GM21786 (cell line): Measurements from ENCODE around the gene SLC16A3.
A peak's percentile ranks its signal among the peaks of the same experiment; 100 is the strongest.

ENCODE experiments used
- ATAC-seq: cut with Tn5 transposase; IDR thresholded peaks from one replicate; pipeline ENCODE4 v1.9.1; 2021; ENCODE audit not compliant: unreplicated experiment

The SLC16A3 gene

DNA sequence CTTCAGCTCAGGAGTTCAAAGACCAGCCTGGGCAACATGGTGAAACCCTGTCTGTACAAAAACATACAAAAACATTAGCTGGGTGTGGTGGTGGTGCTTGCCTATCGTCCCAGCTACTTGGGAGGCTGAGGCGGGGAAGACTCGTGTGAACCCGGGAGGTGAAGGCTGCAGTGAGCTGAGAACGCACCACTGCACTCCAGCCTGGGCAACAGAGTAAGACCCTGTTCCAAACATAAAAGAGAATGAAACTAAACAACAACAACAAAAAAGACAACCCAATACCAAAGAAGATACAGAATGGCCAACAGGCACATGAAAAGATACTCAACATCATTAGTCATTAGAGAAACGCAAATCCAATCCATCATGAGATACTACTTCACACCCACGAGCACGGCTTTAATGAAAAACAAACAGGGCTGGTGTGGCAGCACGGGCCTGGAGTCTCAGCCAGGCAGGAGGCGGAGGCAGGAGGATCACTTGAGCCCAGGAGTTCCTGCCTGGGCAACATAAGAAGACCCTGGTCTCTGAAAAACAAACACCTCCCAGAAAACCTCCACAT lies 7.4 kb upstream of the SLC16A3 start:
- no peak for ATAC-seq

- ATAC-seq, result no peak
Measured at GRCh38 chr17:82222816-82223215, 6.0 kb upstream of the SLC16A3 start.

- no peak for ATAC-seq
Measured at GRCh38 chr17:82223517-82223916, 5.3 kb upstream of the SLC16A3 start.

- ATAC-seq, result no peak
Measured at GRCh38 chr17:82224666-82225065, 4.2 kb upstream of the SLC16A3 start.

GRCh38 chr17:82225368-82226029 lies 3.3 kb upstream of the SLC16A3 start:
- ATAC-seq, result no peak

DNA sequence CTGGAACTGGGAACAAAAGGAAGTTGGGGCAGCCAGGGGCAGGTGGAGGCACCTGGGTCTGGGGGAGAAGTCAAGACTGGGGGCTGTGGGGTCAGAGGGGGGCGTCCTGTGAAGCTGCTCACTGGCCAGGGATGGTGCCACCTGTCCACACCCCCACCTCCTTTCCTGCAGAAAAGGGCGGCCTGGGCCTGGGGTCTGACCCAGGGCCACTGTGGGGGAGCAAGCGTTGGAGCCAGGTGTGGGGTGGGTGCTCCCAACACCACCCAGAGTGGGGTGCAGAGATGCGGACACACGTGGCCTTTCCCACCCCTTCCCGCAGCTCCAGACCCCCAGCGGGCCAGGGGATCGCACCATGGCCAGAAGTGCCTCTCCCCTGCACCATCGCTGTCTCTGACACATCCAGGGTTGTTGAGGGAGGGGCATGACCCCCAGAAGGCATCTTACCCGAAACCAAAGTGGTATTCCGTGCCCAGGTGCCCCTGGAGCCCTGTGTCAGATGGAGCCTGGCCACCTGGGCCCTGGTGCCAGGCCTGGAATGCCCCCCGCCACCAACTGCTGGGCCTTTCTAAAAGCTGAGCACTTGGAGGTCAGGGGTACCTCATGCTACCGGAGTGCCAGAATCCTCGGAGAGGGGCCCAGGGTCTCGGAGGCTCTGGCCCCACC lies 2.6 kb upstream of the SLC16A3 start:
- ATAC-seq, result no peak

DNA sequence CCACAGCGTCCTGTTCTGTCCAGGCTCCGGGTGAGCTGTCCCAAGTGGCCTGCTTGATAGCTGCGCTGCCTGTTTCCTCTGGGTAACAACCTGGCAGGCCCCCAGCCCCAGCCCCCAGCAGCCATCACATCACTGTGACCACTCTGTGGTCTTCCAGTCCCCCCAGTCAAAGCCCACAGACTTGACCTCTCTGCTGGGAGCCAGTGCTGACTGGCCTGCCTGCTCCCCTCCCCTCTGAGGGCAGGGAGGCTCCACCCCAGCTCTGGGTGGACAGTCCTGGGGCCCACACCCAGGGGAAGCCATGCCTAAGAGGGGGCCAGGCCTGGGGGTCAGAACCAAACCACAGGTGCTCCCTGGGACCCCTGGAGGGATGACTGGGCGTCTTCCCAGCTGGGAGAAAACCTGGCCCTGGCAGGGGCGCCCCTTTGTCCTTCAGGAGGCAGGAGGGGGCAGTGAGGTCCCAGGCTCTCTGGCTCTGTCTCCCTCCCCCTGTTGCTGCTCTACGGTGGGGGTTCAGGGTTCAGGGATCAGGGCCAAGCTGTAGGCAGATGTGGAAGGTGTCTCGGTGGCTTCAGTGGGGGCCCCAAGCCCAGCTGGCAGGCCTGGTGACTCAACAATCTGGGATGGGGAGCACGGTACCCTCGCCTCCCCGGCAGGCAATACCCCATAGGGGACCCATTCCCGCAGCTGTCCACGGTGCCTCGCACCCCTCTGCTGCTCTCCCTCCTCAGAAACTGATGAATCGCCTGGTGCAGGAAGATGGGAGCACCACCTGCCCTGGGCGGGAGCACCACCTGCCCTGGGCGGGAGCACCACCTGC lies 1.8 kb upstream of the SLC16A3 start:
- no peak for ATAC-seq

DNA sequence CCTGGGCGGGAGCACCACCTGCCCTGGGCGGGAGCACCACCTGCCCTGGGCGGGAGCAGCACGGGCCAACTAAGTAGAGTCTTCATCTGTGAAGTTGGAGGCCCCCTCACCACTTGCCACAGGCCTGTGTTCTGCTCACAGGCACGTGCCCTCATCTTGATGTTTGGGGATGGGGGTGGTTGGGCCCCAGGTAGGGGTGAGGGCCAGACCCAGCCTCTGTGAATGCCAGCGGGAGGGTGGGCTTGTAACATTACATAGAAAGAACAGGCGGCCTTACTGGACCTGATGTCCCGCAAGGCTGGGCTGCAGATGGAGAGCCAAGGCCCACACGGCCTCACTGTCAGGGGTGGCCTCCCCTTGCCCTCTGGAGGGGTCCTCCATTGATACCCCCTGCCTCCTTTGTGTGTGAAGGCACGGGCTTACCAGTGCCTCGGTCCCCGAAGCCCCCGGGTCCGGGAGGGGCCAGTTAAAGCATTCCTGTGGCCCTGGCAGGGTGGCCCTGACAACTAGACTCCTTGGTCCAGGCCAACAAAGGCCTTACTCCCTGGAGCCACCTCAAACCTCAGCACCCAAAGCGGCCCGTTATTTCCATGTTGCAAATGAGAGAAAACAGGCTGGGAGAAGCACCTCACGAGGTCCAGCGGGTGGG lies 1.1 kb upstream of the SLC16A3 start:
- ATAC-seq, result no peak

- ATAC-seq, result no peak
Measured at GRCh38 chr17:82228278-82228841, 482 bp upstream of the SLC16A3 start.

- ATAC-seq, result no peak
Measured at GRCh38 chr17:82229698-82230608, 1.1 kb downstream of the SLC16A3 start.

- ATAC-seq, result peak; percentile 37
Measured at GRCh38 chr17:82230609-82231311, 1.9 kb downstream of the SLC16A3 start.

- no peak for ATAC-seq
Measured at GRCh38 chr17:82231312-82231561, 2.4 kb downstream of the SLC16A3 start.

DNA sequence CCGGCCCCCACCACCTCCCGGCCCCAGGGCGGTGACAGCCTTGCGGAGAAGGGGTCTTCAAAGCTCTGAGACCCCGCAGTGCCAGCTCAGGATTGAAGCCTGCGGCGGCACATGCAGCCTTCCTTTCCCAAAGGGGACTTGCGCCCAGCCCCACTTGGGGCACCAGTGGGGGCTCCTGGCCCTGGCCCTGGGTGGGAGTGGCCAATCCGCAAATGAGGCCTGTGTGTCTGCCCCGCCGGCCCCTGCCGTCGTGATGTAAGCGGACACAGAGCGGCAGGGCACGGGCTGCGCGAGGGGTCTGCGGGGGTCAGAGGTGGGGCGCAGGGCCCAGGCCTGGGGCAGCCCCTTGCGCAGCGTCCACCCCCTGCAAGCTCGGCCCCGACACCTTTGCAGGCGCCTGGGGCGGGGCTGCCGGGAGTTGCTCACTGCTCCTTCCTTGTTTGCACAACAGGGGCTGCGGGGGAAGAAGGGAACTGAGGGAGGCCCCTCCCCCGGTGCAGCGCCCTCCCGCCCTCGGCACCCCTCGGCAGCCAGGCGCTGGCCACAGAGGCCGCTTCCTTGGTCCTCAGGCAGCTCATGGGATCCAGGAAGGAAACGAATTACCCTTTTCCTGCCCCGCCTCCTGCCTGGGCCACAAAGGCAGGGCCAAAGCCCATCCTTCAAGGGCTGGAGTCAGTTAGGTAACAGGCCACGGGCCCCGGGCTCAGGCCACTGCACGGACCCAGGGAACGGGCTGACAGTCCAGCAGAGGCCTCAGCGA lies 2.9 kb downstream of the SLC16A3 start:
- no peak for ATAC-seq

GRCh38 chr17:82232322-82232820 lies 3.5 kb downstream of the SLC16A3 start:
- ATAC-seq, result no peak

GRCh38 chr17:82232876-82233785 lies 4.3 kb downstream of the SLC16A3 start:
- no peak for ATAC-seq

DNA sequence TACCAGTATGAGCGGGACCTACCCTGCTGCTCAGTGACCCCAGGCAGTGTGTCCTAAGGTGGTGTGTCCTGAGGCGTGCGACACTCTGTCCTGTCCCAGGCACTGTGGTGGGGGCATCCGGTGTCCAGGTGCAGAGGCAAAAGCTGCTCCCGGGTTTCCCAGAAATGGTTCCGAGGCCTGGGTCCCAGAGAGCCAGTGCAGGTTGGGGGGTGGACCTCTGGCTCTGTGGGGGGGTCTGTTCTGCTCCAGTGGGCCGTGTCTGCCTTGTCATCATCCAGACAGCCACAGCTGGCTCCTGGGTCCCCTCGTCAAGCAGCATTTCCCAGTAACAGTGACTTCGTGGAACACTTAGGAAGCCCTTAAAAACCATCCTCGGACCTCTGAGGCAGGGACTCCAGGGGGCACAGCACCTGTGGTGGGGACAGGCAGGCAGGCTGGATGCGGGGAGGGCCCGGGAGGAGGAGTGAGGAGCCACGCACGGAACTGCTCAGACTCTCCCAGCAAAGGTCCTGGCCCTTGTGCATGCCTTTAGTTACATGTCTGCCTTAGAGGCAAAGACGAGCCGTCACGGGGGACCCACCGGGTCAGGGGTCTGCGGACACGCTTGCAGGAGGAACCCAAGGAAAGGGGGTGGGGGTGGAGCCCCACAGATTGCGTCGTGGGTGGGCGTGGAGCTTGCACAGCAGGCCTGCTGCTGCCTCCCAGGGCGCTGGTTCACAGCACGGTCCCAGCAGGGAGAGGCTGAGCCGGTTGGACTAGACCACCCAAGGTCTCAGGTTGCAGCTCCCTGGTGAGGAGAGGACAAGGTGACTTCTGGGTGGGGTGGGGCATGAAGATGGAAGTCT lies 5.6 kb downstream of the SLC16A3 start:
- ATAC-seq, result no peak
